GM12865 (cell line): ENCODE measurements around the gene LRP2BP.

Experiments
- DNase-seq: peaks from one replicate; pipeline ENCODE4 v3.0.0; 2010; ENCODE audit warnings: low read depth
- H3K4me3 ChIP-seq: 2 replicates; pipeline ENCODE4 v1.5.1; 2011; ENCODE audit warnings: mild to moderate bottlenecking, low read depth, low read length, control low read depth
- TF ChIP-seq, protein P1 (sequence below): IDR thresholded peaks from 2 replicates; pipeline ENCODE4 v1.5.1; 2011; ENCODE audit warnings: low read length, control low read depth, low read depth, inconsistent platforms; ENCODE audit not compliant: insufficient read depth; ENCODE audit errors: missing control alignments

Gene LRP2BP

DNA sequence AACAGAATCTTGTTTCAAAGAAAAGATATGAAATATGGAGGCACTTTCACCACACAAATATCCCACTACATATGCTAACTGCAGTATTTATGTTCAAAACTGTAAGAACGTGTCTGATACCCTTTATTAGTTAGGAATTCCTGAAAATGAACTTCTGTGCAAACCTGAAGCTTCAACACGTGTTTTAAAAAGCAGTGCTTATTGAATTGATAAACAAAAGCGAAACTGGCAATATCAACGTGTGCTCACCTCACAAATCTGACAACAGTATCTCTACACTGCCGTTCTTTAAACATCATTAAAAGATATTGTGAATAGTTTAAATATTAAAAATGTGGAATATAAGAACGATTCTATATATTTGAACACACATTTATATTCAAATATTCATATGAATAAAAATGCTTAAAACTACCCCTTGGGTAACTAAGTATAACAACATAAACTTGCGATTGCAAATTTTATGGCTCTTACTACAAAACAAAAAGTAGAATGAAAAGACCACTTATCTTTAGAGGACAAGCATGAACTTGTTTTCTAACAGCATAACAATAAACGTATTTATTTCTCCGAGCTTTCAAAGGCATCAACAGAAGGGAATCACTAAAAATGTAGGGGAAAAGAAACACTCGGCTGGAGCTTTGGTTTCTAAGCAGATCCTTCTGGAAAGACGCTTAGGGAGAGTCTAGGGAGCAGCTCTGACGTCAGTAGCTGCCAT, at the start of gene LRP2BP:
Gene LRP2BP (minus strand): TSS at position 687 of the 718 bp plus-strand sequence. CDS start 17,738 bp downstream, outside the sequence.
- TF ChIP-seq, protein P1, sequence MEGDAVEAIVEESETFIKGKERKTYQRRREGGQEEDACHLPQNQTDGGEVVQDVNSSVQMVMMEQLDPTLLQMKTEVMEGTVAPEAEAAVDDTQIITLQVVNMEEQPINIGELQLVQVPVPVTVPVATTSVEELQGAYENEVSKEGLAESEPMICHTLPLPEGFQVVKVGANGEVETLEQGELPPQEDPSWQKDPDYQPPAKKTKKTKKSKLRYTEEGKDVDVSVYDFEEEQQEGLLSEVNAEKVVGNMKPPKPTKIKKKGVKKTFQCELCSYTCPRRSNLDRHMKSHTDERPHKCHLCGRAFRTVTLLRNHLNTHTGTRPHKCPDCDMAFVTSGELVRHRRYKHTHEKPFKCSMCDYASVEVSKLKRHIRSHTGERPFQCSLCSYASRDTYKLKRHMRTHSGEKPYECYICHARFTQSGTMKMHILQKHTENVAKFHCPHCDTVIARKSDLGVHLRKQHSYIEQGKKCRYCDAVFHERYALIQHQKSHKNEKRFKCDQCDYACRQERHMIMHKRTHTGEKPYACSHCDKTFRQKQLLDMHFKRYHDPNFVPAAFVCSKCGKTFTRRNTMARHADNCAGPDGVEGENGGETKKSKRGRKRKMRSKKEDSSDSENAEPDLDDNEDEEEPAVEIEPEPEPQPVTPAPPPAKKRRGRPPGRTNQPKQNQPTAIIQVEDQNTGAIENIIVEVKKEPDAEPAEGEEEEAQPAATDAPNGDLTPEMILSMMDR = no peak
- DNase-seq = peak; percentile 57
- peak within 1 kb of the TSS; percentile 87 for H3K4me3 ChIP-seq

GRCh38 chr4:185445209-185445608, 49.5 kb upstream of the LRP2BP start:
- DNase-seq = no peak
- no peak overlapping the region for H3K4me3 ChIP-seq
- TF ChIP-seq, protein P1 = no peak

GRCh38 chr4:185441479-185441878, 45.8 kb upstream of the LRP2BP start:
- DNase-seq = no peak
- TF ChIP-seq, protein P1 = no peak
- H3K4me3 ChIP-seq = no peak overlapping the region

GRCh38 chr4:185437809-185438208, 42.1 kb upstream of the LRP2BP start:
- TF ChIP-seq, protein P1 = no peak
- DNase-seq = peak; percentile 9
- H3K4me3 ChIP-seq = no peak overlapping the region

GRCh38 chr4:185435466-185435865, 39.7 kb upstream of the LRP2BP start:
- no peak overlapping the region for H3K4me3 ChIP-seq
- TF ChIP-seq, protein P1 = no peak
- no peak for DNase-seq

DNA sequence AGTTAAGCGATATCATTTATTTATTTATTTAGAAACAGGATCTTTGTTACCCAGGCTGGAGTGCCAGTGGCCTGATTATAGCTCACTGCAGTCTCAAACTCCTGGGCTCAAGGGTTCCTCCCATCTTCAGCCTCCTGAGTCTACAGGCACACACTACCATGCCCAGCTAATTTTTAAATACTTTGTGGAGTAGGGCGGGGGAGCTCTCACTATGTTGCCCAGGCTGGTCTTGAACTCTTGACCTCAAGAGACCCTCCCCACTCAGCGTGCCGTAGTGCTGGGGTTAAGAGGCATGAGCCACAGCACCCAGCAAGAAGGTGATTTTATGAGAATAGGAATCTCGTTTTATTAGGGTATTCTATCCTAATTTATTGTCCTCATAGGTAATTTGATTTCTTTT, 33.9 kb upstream of the LRP2BP start:
- no peak for DNase-seq
- TF ChIP-seq, protein P1 = no peak
- H3K4me3 ChIP-seq = no peak overlapping the region
